WTC11 (cell line): ENCODE data around the gene ZBTB16. TPM values are rescaled to one million over a fixed set of nuclear protein-coding genes. Genes with fewer than 3 reads are reported as not detected.

Experiments
- ATAC-seq: fragments of 200-7000 bp; cut with Tn5 transposase; 2 replicates; pipeline ENCODE4 v1.10.0; 2021; ENCODE audit warnings: mild to moderate bottlenecking, moderate library complexity
- CTCF ChIA-PET: fragments of 300-600 bp; sonication (Branson Sonifier 250); formaldehyde crosslinking; loops from one replicate; lab custom pipeline; 2021; ENCODE audit warnings: antibody characterized with exemption; lab: Charles Lee
- POLR2A ChIA-PET: fragments of 350-600 bp; sonication (Branson Sonifier 250); formaldehyde crosslinking; loops from one replicate; lab custom pipeline; 2021; ENCODE audit warnings: antibody characterized with exemption; lab: Charles Lee
- DNase-seq: peaks from one replicate; pipeline ENCODE4 v3.0.0; 2021; ENCODE audit warnings: low spot score
- H3K27ac Mint-ChIP-seq: 2 replicates; pipeline ENCODE4 v1.8.0; 2021; ENCODE audit warnings: mixed read lengths
- H3K27me3 Mint-ChIP-seq: 2 replicates; pipeline ENCODE4 v1.8.0; 2021; ENCODE audit warnings: low read depth, mild to moderate bottlenecking, moderate library complexity, mixed read lengths
- H3K36me3 Mint-ChIP-seq: 2 replicates; pipeline ENCODE4 v1.8.0; 2021; ENCODE audit warnings: mixed read lengths
- H3K4me1 Mint-ChIP-seq: 2 replicates; pipeline ENCODE4 v1.8.0; 2022; ENCODE audit warnings: mixed read lengths
- H3K4me3 Mint-ChIP-seq: 2 replicates; pipeline ENCODE4 v1.8.0; 2021; ENCODE audit warnings: mild to moderate bottlenecking, moderate library complexity, mixed read lengths
- H3K9me3 Mint-ChIP-seq: 2 replicates; pipeline ENCODE4 v1.8.0; 2021; ENCODE audit warnings: mixed read lengths
- CREB1 ChIP-seq: sonication (generic); formaldehyde crosslinking; IDR thresholded peaks from 2 replicates; pipeline ENCODE4 v1.8.0; 2023; ENCODE audit warnings: mild to moderate bottlenecking, missing genetic modification reagents
- ELF4 ChIP-seq: sonication (generic); formaldehyde crosslinking; IDR thresholded peaks from 2 replicates; pipeline ENCODE4 v1.8.1; 2022; ENCODE audit warnings: low read depth, mild to moderate bottlenecking, moderate library complexity, missing genetic modification reagents
- EMX1 ChIP-seq: fragments of 250-450 bp; sonication (Bioruptor Pico); IDR thresholded peaks from 2 replicates; pipeline ENCODE4 v1.8.0; 2021; ENCODE audit warnings: mild to moderate bottlenecking
- FOXK1 ChIP-seq: sonication (generic); formaldehyde crosslinking; IDR thresholded peaks from 2 replicates; pipeline ENCODE4 v1.8.0; 2022; ENCODE audit warnings: mild to moderate bottlenecking, moderate library complexity, missing genetic modification reagents
- JUN ChIP-seq: sonication (generic); formaldehyde crosslinking; IDR thresholded peaks from 2 replicates; pipeline ENCODE4 v1.8.0; 2023; ENCODE audit warnings: mild to moderate bottlenecking, missing genetic modification reagents
- MXD4 ChIP-seq: fragments of 250-450 bp; sonication (Bioruptor Pico); IDR thresholded peaks from 2 replicates; pipeline ENCODE4 v1.8.0; 2021; ENCODE audit warnings: mild to moderate bottlenecking, moderate library complexity, borderline replicate concordance
- RELA ChIP-seq: sonication (generic); formaldehyde crosslinking; IDR thresholded peaks from 2 replicates; pipeline ENCODE4 v1.8.1; 2022; ENCODE audit warnings: missing genetic modification reagents, mild to moderate bottlenecking, borderline replicate concordance
- ZNF138 ChIP-seq: sonication (generic); formaldehyde crosslinking; conservative IDR thresholded peaks from 2 replicates; pipeline ENCODE4 v1.8.1; 2022; ENCODE audit warnings: mild to moderate bottlenecking, moderate library complexity, missing genetic modification reagents
- ZNF423 ChIP-seq: fragments of 250-450 bp; sonication (Bioruptor Pico); IDR thresholded peaks from 2 replicates; pipeline ENCODE4 v2.1.2; 2022; ENCODE audit warnings: mild to moderate bottlenecking, moderate library complexity
- total RNA-seq: library from RNA; stranded (reverse); gene quantifications from 3 replicates; pipeline ENCODE4 v1.2.3, GENCODE V29; 2021
- TF ChIP-seq, protein P1 (sequence below): sonication (generic); formaldehyde crosslinking; IDR thresholded peaks from 2 replicates; pipeline ENCODE4 v1.8.0; 2022; ENCODE audit warnings: mild to moderate bottlenecking, missing genetic modification reagents
- TF ChIP-seq, protein P2 (sequence below): sonication (generic); formaldehyde crosslinking; IDR thresholded peaks from 2 replicates; pipeline ENCODE4 v1.8.1; 2023; ENCODE audit warnings: mild to moderate bottlenecking, missing genetic modification reagents, moderate library complexity
- TF ChIP-seq, protein P3 (sequence below): fragments of 250-450 bp; sonication (Bioruptor Pico); IDR thresholded peaks from 2 replicates; pipeline ENCODE4 v1.8.0; 2021; ENCODE audit warnings: mild to moderate bottlenecking
- TF ChIP-seq, protein P4 (sequence below): sonication (generic); formaldehyde crosslinking; IDR thresholded peaks from 2 replicates; pipeline ENCODE4 v1.8.0; 2023; ENCODE audit warnings: missing genetic modification reagents
- TF ChIP-seq, protein P5 (sequence below): sonication (generic); formaldehyde crosslinking; conservative IDR thresholded peaks from 2 replicates; pipeline ENCODE4 v1.8.1; 2022; ENCODE audit warnings: mild to moderate bottlenecking, missing genetic modification reagents
- TF ChIP-seq, protein P6 (sequence below): sonication (generic); formaldehyde crosslinking; IDR thresholded peaks from 2 replicates; pipeline ENCODE4 v1.8.1; 2023; ENCODE audit warnings: mild to moderate bottlenecking, missing genetic modification reagents
- TF ChIP-seq, protein P7 (sequence below): sonication (generic); formaldehyde crosslinking; IDR thresholded peaks from 2 replicates; pipeline ENCODE4 v1.8.1; 2023; ENCODE audit warnings: mild to moderate bottlenecking, moderate library complexity, missing genetic modification reagents

The ZBTB16 gene
- total RNA-seq, 1 experiment from 2014 or later: 0.57 TPM

DNA sequence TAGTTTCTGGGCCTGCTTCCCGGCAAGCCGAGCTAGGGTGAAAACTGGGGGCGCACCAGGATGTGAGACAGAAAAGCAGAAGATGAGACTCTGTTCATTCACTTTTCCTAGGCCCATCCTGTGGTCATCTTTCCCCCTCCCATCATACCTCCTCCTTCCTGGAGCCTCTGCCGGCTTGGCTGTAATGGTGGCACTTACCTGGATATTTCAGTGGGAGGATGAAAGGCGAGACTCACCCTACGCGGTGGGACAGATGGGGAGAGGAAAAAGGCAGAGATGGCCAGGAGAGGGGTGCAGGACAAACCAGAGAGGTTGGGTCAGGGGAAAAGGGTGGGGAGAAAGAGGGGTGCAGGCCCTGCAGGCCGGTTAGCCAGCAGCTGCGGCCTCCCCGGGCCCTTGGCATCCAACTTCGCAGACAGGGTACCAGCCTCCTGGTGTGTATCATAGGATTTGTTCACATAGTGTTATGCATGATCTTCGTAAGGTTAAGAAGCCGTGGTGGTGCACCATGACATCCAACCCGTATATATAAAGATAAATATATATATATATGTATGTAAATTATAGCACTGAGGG is 195.1 kb downstream of the ZBTB16 start (continued):
- TF ChIP-seq, protein P1, sequence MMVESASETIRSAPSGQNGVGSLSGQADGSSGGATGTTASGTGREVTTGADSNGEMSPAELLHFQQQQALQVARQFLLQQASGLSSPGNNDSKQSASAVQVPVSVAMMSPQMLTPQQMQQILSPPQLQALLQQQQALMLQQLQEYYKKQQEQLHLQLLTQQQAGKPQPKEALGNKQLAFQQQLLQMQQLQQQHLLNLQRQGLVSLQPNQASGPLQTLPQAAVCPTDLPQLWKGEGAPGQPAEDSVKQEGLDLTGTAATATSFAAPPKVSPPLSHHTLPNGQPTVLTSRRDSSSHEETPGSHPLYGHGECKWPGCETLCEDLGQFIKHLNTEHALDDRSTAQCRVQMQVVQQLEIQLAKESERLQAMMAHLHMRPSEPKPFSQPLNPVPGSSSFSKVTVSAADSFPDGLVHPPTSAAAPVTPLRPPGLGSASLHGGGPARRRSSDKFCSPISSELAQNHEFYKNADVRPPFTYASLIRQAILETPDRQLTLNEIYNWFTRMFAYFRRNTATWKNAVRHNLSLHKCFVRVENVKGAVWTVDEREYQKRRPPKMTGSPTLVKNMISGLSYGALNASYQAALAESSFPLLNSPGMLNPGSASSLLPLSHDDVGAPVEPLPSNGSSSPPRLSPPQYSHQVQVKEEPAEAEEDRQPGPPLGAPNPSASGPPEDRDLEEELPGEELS (CRISPR knock-in tag): no peak
- TF ChIP-seq ZNF423 (CRISPR knock-in tag): no peak
- TF ChIP-seq, protein P2, sequence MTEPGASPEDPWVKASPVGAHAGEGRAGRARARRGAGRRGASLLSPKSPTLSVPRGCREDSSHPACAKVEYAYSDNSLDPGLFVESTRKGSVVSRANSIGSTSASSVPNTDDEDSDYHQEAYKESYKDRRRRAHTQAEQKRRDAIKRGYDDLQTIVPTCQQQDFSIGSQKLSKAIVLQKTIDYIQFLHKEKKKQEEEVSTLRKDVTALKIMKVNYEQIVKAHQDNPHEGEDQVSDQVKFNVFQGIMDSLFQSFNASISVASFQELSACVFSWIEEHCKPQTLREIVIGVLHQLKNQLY (CRISPR knock-in tag): no peak
- TF ChIP-seq, protein P3, sequence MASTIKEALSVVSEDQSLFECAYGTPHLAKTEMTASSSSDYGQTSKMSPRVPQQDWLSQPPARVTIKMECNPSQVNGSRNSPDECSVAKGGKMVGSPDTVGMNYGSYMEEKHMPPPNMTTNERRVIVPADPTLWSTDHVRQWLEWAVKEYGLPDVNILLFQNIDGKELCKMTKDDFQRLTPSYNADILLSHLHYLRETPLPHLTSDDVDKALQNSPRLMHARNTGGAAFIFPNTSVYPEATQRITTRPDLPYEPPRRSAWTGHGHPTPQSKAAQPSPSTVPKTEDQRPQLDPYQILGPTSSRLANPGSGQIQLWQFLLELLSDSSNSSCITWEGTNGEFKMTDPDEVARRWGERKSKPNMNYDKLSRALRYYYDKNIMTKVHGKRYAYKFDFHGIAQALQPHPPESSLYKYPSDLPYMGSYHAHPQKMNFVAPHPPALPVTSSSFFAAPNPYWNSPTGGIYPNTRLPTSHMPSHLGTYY (CRISPR knock-in tag): no peak
- TF ChIP-seq, protein P4, sequence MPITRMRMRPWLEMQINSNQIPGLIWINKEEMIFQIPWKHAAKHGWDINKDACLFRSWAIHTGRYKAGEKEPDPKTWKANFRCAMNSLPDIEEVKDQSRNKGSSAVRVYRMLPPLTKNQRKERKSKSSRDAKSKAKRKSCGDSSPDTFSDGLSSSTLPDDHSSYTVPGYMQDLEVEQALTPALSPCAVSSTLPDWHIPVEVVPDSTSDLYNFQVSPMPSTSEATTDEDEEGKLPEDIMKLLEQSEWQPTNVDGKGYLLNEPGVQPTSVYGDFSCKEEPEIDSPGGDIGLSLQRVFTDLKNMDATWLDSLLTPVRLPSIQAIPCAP (CRISPR knock-in tag): no peak
- no peak for TF ChIP-seq ELF4
- no peak for TF ChIP-seq EMX1 (CRISPR knock-in tag)
- TF ChIP-seq, protein P5, sequence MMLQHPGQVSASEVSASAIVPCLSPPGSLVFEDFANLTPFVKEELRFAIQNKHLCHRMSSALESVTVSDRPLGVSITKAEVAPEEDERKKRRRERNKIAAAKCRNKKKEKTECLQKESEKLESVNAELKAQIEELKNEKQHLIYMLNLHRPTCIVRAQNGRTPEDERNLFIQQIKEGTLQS (CRISPR knock-in tag): no peak
- TF ChIP-seq, protein P6, sequence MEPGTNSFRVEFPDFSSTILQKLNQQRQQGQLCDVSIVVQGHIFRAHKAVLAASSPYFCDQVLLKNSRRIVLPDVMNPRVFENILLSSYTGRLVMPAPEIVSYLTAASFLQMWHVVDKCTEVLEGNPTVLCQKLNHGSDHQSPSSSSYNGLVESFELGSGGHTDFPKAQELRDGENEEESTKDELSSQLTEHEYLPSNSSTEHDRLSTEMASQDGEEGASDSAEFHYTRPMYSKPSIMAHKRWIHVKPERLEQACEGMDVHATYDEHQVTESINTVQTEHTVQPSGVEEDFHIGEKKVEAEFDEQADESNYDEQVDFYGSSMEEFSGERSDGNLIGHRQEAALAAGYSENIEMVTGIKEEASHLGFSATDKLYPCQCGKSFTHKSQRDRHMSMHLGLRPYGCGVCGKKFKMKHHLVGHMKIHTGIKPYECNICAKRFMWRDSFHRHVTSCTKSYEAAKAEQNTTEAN (CRISPR knock-in tag): no peak
- TF ChIP-seq JUN (CRISPR knock-in tag): no peak
- no peak for TF ChIP-seq RELA (CRISPR knock-in tag)

DNA sequence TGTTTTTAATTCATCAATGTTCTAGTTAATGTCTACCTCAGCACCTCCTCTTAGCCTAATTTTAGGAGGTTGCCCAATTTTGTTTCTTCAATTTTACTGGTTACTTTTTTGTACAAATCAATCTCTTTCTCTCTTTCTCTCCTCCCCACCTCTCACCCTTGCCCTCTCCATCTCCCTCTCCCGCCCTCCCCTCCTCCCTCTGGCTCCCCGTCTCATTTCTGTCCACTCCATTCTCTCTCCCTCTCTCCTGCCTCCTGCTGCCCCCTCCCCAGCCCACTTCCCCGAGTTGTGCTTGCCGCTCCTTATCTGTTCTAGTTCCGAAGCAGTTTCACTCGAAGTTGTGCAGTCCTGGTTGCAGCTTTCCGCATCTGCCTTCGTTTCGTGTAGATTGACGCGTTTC is 195.8 kb downstream of the ZBTB16 start:
- CTCF ChIA-PET: no interaction called here
- H3K4me3 Mint-ChIP-seq: no peak overlapping the region
- TF ChIP-seq, protein P6 (CRISPR knock-in tag): no peak
- TF ChIP-seq CREB1 (CRISPR knock-in tag) (no peak), ZNF138 (CRISPR knock-in tag) (no peak), MXD4 (CRISPR knock-in tag) (no peak), FOXK1 (CRISPR knock-in tag) (no peak)
- TF ChIP-seq, protein P2 (CRISPR knock-in tag): no peak
- TF ChIP-seq, protein P7, sequence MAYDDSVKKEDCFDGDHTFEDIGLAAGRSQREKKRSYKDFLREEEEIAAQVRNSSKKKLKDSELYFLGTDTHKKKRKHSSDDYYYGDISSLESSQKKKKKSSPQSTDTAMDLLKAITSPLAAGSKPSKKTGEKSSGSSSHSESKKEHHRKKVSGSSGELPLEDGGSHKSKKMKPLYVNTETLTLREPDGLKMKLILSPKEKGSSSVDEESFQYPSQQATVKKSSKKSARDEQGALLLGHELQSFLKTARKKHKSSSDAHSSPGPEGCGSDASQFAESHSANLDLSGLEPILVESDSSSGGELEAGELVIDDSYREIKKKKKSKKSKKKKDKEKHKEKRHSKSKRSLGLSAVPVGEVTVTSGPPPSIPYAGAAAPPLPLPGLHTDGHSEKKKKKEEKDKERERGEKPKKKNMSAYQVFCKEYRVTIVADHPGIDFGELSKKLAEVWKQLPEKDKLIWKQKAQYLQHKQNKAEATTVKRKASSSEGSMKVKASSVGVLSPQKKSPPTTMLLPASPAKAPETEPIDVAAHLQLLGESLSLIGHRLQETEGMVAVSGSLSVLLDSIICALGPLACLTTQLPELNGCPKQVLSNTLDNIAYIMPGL: no peak
- TF ChIP-seq, protein P1 (CRISPR knock-in tag): no peak
- TF ChIP-seq, all 79 proteins: peak for 0
- H3K9me3 Mint-ChIP-seq: no peaks in the 10 kb centered on the region
- POLR2A ChIA-PET: interaction anchor here (0.7 kb wide), 1 partner anchor 89 kb away, joined by 3 read pairs; no protein-coding TSS in a partner anchor
- DNase-seq: no peak
- H3K36me3 Mint-ChIP-seq: no peaks in the 10 kb centered on the region
- no peak for ATAC-seq
- no peaks in the 10 kb centered on the region; the same call in 1 of the 2 replicates for H3K27me3 Mint-ChIP-seq
- no peak overlapping the region for H3K27ac Mint-ChIP-seq
- peaks cover 35% of the 10 kb centered on the region for H3K4me1 Mint-ChIP-seq
